SK-N-SH (cell line): ENCODE results near the gene LIPE.

ENCODE experiments used
- CTCF ChIP-seq: fragments of 200-600 bp; sonication (generic); IDR thresholded peaks from 2 replicates; pipeline ENCODE4 v1.6.1; 2017; ENCODE audit warnings: antibody characterized with exemption, mild to moderate bottlenecking, moderate library complexity
- EZH2phosphoT487 ChIP-seq: fragments of 200-600 bp; sonication (generic); IDR thresholded peaks from 2 replicates; pipeline ENCODE4 v1.6.1; 2017; ENCODE audit warnings: low read depth, mixed run types, mild to moderate bottlenecking, antibody characterized with exemption, moderate library complexity, borderline replicate concordance
- JUND ChIP-seq: IDR thresholded peaks from 2 replicates; pipeline ENCODE4 v1.4.0; 2012
- MEF2A ChIP-seq: IDR thresholded peaks from 2 replicates; pipeline ENCODE4 v1.4.0; 2012; ENCODE audit warnings: low read depth, borderline replicate concordance
- POLR2AphosphoS5 ChIP-seq: IDR thresholded peaks from 2 replicates; pipeline ENCODE4 v1.6.1; 2012; ENCODE audit warnings: low read depth, low read length
- RAD21 ChIP-seq: IDR thresholded peaks from 2 replicates; pipeline ENCODE4 v1.6.1; 2012; ENCODE audit warnings: mild to moderate bottlenecking, low read length
- SMC3 ChIP-seq: IDR thresholded peaks from 2 replicates; pipeline ENCODE4 v1.6.1; 2012; ENCODE audit warnings: low read depth, low read length, improper control_type of control experiment
- YY1 ChIP-seq: IDR thresholded peaks from 2 replicates; pipeline ENCODE4 v1.4.0; 2012; ENCODE audit warnings: low read depth, mild to moderate bottlenecking
- TF ChIP-seq, protein P1 (sequence below): fragments of 150-350 bp; IDR thresholded peaks from 2 replicates; pipeline ENCODE4 v1.6.1; 2017; ENCODE audit warnings: antibody characterized with exemption, low read length, low read depth, borderline replicate concordance
- TF ChIP-seq, protein P2 (sequence below): IDR thresholded peaks from 2 replicates; pipeline ENCODE4 v1.6.1; 2012; ENCODE audit warnings: mild to moderate bottlenecking, low read depth, low read length, moderate library complexity
- TF ChIP-seq, protein P3 (sequence below): IDR thresholded peaks from 2 replicates; pipeline ENCODE4 v1.4.0; 2012; ENCODE audit warnings: low read depth

GRCh38 chr19:42360787-42361544 is 66.2 kb downstream of the LIPE start:
- no peak for TF ChIP-seq JUND
- no peak for TF ChIP-seq POLR2AphosphoS5
- TF ChIP-seq, protein P1, sequence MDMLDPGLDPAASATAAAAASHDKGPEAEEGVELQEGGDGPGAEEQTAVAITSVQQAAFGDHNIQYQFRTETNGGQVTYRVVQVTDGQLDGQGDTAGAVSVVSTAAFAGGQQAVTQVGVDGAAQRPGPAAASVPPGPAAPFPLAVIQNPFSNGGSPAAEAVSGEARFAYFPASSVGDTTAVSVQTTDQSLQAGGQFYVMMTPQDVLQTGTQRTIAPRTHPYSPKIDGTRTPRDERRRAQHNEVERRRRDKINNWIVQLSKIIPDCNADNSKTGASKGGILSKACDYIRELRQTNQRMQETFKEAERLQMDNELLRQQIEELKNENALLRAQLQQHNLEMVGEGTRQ: no peak
- no peak for TF ChIP-seq SMC3
- TF ChIP-seq CTCF: no peak
- TF ChIP-seq, protein P2, sequence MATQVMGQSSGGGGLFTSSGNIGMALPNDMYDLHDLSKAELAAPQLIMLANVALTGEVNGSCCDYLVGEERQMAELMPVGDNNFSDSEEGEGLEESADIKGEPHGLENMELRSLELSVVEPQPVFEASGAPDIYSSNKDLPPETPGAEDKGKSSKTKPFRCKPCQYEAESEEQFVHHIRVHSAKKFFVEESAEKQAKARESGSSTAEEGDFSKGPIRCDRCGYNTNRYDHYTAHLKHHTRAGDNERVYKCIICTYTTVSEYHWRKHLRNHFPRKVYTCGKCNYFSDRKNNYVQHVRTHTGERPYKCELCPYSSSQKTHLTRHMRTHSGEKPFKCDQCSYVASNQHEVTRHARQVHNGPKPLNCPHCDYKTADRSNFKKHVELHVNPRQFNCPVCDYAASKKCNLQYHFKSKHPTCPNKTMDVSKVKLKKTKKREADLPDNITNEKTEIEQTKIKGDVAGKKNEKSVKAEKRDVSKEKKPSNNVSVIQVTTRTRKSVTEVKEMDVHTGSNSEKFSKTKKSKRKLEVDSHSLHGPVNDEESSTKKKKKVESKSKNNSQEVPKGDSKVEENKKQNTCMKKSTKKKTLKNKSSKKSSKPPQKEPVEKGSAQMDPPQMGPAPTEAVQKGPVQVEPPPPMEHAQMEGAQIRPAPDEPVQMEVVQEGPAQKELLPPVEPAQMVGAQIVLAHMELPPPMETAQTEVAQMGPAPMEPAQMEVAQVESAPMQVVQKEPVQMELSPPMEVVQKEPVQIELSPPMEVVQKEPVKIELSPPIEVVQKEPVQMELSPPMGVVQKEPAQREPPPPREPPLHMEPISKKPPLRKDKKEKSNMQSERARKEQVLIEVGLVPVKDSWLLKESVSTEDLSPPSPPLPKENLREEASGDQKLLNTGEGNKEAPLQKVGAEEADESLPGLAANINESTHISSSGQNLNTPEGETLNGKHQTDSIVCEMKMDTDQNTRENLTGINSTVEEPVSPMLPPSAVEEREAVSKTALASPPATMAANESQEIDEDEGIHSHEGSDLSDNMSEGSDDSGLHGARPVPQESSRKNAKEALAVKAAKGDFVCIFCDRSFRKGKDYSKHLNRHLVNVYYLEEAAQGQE: no peak
- no peak for TF ChIP-seq YY1
- no peak for TF ChIP-seq RAD21
- TF ChIP-seq MEF2A: no peak
- TF ChIP-seq, protein P3, sequence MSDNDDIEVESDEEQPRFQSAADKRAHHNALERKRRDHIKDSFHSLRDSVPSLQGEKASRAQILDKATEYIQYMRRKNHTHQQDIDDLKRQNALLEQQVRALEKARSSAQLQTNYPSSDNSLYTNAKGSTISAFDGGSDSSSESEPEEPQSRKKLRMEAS: no peak
- TF ChIP-seq EZH2phosphoT487: no peak
